GM19463 (cell line): Measurements from ENCODE around the gene SPIN2A.
"Not testable (repeated sequence)": the region's sequence is repeated elsewhere in the genome, so short reads cannot be mapped to it uniquely, and the experiment has no call there.

Source experiments
- ATAC-seq: cut with Tn5 transposase; IDR thresholded peaks from one replicate; pipeline ENCODE4 v1.9.1; 2021; ENCODE audit warnings: mild to moderate bottlenecking, moderate library complexity; ENCODE audit not compliant: unreplicated experiment

The SPIN2A gene

GRCh38 chrX:57137073-57137472 lies at the start of gene SPIN2A:
Gene SPIN2A, minus strand, starts transcription at chrX:57137397. Its CDS starts 800 bp downstream, at chrX:57136597.
- ATAC-seq = not testable (repeated sequence)

DNA sequence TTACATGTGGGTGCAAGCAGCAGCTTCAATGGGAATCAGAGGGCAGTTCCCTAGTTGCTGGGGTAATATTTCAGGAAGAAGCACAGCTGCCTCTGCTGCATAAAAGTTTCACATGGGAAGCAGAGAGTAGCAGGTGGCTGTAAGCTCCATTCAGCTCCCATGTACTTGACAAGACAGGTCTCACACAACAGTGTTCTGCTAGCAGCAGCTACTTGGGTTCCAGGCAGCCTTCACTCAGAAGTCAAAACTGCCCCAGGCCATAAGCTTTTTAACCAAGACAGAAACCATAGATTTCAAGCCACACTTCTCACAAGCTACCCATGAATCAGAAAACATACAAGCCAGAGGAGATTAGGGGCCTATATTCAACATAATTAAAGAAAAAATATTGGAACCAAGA lies 41.4 kb upstream of the SPIN2A start:
- ATAC-seq = no peak

DNA sequence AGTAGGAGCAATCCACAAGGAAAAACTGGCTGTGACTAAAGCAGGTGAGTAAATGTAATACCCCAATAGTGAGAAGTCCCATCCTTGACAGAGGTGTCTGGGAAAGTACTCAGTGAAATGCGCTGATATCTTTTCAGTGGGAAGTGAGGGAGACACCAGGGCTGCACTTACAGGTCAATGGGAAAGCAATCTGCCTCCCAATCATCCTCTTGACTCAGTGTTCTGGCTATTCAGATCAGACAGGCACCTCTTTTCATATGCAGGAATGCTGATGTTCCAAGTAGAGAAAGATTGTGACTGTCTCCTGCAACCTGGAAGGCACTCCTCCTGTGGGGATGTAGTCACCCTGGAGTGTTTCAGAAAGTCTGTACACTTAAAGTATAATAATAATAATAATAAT lies 39.9 kb upstream of the SPIN2A start:
- ATAC-seq = no peak

DNA sequence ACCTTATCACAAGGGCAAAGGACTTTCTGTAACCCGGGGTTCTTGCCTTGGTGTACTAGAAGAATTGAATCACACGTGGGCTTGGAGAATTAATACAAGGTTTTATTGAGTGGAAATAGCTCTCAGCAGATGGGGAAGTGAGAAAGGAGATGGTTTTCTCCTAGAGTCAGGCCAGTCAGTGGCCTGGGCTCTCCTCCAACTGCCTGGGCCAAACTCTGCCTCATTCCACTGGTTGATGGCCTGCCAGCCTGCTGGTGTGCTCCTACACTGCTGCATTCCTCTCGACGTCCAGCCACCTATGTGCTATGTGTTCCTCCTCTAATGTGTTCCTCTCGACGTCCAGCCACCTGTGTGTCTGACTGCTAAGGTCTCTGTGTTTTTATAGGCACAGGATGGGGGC lies 35.3 kb upstream of the SPIN2A start:
- no peak for ATAC-seq

DNA sequence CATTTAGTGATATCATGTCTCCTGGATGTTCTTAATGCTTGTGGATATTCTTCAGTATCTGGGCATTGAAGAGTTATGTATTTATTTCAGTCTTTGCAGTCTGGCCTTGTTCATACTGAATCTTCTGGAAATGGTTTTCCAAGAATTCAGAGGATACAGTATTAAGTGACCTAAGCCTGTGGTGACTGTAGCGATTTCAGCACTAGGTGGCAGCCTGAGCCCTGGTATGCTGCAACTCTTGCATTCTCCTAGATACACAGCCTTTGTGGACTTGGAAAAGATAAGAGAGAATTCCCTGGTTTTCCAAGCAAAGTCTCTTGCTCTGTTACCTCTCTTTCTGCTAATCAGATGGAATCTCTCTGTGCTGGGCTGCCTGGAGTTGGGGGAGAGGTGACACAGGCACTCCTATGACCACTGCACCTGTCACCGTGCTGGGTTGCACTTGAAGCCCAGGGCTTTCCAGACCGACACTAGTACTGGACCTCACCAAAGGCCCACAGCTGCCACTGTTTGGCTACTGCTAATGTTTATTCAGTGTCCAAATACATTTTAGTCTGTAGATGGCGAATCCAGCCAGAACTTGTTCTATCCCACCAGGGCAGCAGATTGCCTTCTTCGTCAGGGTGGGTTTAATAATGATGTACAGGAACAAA lies 19.3 kb upstream of the SPIN2A start:
- ATAC-seq = no peak

DNA sequence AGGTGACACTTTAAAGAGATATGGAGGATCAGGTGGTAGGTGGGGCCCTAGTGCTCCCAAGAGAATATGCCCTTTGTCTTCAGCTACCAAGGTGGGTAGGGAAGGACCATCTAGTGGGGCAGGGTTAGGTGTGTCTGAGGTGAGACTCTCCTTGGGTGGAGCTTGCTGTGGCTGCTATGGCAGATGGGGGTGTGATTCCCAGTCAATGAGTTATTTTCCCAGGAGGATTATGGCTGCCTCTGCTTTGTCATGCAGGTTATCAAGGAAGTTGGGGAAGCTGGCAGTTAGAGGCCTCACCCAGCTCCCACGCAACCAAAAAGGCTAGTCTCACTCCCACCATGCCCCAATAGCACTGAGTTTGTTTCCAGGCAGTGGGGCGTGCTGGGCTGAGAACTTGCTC lies 18.0 kb upstream of the SPIN2A start:
- no peak for ATAC-seq

GRCh38 chrX:57152222-57152621 lies 15.0 kb upstream of the SPIN2A start:
- not testable (repeated sequence) for ATAC-seq

DNA sequence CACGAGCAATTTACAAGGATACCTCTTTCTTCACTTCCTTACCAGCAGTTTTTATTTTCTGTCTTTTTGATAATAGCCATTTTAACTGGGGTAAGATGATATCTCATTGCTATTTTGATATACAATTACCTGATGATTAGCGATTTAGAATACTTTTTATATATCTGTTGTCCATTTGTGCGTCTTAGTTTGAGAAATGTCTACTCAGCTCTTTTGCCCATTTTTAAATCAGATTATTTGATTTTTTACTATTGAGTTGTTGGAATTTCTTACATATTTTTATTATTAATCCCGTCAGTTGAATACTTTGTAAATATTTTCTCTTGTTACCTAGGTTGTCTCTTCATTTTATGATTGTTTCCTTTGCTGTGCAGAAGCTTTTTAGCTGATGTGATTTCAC lies 1.5 kb upstream of the SPIN2A start:
- ATAC-seq = no peak

GRCh38 chrX:57137501-57137900 lies 304 bp upstream of the SPIN2A start:
- no peak for ATAC-seq

- ATAC-seq = not testable (repeated sequence)
These were observed 608 bp downstream of the SPIN2A start for GRCh38 chrX:57136589-57136988.

DNA sequence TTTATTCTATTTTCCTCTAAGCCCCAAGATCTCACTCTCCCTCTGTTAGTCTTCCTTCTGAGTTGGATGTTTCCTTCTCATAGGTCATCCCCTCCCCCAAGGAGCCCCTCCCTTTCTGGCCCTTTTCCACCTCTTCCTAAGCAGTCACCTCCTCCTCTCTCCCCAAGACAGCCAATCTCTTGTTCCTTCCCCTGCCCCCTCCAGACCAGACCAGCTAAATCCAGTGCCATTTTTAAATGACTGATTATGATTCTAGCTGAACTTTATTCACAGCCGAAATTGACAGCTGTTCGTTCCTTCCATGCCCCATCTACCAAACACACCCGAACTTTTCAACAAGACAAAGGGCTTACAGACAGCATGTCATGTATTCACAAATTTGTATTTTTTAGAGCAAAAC lies 1.9 kb downstream of the SPIN2A start:
- ATAC-seq = no peak

DNA sequence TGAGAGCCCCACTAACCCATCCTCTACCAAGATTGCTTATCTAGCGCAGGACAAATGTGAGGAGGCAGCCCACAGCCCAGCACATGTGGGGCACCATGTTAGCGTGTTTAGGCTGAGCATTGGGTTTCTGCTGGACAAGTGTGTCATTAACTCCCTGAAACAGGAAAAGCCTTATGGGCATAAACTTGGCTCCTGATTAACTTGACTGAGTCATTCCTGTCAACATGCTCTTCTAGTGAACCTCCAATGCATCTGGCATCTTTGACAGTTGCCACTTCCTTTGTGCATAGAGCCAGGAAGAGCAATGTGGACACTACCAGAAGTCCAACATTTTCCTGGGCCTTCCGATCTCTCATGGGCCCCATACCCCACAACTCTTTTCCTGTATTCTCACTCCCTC lies 2.5 kb downstream of the SPIN2A start:
- ATAC-seq = no peak

DNA sequence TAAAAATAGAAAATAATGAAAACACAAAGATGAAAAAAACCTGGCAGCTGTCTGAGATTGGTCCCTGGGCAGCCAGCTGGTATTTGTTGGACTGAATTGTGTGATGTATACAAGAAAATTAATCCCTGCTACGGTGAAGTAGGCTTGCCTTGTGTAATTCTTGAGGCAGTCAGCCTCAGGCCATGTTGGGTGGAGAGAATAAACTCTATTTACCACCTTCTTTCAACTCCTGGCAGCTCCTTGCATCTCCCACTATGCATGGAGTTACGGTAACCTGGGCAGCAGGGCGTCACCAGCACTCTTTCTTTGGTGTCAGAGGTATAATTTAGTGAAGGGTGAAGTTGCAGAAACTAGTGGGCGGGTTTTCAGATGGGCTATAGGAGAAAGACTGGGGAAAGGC lies 3.5 kb downstream of the SPIN2A start:
- ATAC-seq = no peak

DNA sequence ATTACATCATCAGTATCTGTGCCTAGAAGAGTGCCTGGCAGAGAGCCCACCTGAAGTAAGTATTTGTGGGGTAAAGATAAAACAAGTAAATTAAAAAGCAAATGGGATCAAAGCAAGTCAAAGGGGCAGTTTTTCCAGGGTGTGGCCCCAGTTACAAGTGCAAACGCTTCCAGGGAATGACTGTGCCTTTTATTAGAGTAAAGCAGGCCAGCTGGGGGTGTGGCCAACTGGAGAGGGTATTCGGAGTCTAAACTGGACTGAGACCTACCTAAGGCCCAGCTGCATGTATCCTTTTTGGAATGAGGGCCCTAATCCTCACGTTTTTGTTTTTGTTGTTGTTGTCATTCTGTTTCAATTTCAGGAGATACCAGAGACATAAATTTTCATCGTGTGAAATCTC lies 3.9 kb downstream of the SPIN2A start:
- ATAC-seq = not testable (repeated sequence)

- ATAC-seq = no peak
These were observed 5.2 kb downstream of the SPIN2A start for GRCh38 chrX:57132046-57132445.

- no peak for ATAC-seq
These were observed 15.4 kb downstream of the SPIN2A start for GRCh38 chrX:57121816-57122215.

- peak; percentile 99 for ATAC-seq
These were observed 15.9 kb downstream of the SPIN2A start, which contains the start of gene SPIN2B for GRCh38 chrX:57121162-57121755. Gene SPIN2B, minus strand, starts transcription at chrX:57121548.

- not testable (repeated sequence) for ATAC-seq
These were observed 16.5 kb downstream of the SPIN2A start for GRCh38 chrX:57120619-57121161.

DNA sequence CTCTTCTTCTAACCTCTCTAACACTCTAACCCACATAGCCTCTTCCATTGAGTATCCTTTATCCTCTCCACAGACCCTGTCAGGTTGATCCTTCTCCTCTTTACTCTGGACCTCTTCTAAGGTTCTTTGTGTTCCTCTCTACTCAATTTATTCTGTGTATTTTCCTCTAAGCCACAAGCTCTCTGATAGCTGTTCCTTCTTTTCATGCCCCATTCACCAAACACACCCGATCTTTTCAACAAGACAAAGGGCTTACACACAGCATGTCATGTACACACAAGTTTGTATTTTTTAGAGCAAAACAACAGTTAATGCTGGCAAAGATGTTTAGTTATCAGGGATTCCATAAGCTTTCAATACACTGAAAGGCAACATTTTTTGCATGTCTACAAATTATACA lies 17.8 kb downstream of the SPIN2A start:
- ATAC-seq = no peak

DNA sequence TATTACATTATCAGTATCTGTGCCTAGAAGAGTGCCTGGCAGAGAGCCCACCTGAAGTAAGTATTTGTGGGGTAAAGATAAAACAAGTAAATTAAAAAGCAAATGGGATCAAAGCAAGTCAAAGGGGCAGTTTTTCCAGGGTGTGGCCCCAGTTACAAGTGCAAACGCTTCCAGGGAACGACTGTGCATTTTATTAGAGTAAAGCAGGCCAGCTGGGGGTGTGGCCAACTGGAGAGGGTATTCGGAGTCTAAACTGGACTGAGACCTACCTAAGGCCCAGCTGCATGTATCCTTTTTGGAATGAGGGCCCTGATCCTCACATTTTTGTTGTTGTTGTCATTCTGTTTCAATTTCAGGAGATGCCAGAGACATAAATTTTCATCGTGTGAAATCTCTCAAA lies 19.6 kb downstream of the SPIN2A start:
- ATAC-seq = not testable (repeated sequence)

DNA sequence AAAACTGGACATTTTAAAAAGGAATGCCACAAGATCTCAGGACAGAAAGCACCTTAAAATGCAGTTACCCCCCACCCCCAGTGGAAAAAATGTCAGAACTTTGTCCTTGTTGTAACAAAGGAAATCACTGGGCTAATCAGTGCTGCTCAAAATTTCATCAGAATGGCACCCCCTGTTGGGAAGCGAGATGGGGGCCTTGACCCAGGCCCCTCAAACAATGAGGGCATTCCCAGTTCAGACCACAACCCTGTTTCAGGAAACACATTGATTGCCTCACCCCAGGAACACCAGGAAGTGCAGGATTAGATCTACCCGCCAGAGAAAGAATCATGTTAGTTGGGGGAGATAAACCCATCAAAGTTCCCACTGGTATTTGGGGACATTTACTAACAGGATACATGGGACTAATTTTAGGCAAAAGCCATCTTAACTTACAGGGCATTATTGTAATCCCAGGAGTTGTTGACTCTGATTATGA lies 32.2 kb downstream of the SPIN2A start:
- no peak for ATAC-seq

DNA sequence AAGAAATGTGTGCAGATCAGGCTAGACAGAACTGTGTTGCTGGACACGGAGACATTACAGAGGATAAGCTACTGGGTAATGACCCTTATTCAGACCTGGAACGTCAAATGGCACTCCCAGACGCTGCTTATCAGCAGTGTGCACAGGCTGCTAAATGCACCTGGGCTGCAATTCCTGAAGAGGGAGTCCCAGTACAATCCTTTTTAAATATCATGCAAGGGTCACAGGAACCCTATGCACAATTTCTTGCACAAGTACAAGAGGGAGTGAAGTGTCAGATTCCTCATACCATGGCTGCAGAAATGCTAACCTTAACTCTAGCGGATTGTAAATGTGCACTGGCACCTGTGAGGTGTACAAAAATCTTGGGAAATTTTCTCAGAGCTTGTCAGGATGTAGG lies 32.8 kb downstream of the SPIN2A start:
- no peak for ATAC-seq
